CD4-positive, alpha-beta T cell treated with Interleukin-12 subunit alpha and Interleukin-12 subunit beta, for 1 hour (primary cell): ENCODE measurements around the gene ELMO3.

Experiments used
- DNase-seq: peaks from one replicate; pipeline ENCODE4 v3.0.0-alpha.2; 2020

The ELMO3 gene

GRCh38 chr16:67226804-67227566 lies 28.1 kb downstream of the ELMO3 start, which contains the start of gene TMEM208:
Gene TMEM208, plus strand, starts transcription at chr16:67227130. Its CDS starts 89 bp downstream, at chr16:67227219.
- peak; percentile 98 for DNase-seq

GRCh38 chr16:67227567-67227921 lies 28.6 kb downstream of the ELMO3 start:
- no peak for DNase-seq

GRCh38 chr16:67228034-67228785 lies 29.3 kb downstream of the ELMO3 start:
- DNase-seq, result no peak

GRCh38 chr16:67228905-67229304 lies 30.0 kb downstream of the ELMO3 start:
- DNase-seq, result no peak

GRCh38 chr16:67229906-67230808 lies 31.2 kb downstream of the ELMO3 start:
- DNase-seq, result no peak

- DNase-seq, result no peak
Measured at GRCh38 chr16:67230809-67231660, 32.1 kb downstream of the ELMO3 start.

- DNase-seq, result no peak
Measured at GRCh38 chr16:67233596-67233995, 34.7 kb downstream of the ELMO3 start.

- DNase-seq, result no peak
Measured at GRCh38 chr16:67234180-67234597, 35.3 kb downstream of the ELMO3 start.

- peak; percentile 78 for DNase-seq
Measured at GRCh38 chr16:67235816-67236562, 37.1 kb downstream of the ELMO3 start.

- peak; percentile 87 for DNase-seq
Measured at GRCh38 chr16:67236563-67237395, 37.8 kb downstream of the ELMO3 start.

GRCh38 chr16:67237396-67238277 lies 38.7 kb downstream of the ELMO3 start:
- DNase-seq, result no peak

GRCh38 chr16:67238278-67238575 lies 39.3 kb downstream of the ELMO3 start:
- DNase-seq, result no peak

GRCh38 chr16:67238806-67239470 lies 40.0 kb downstream of the ELMO3 start:
- no peak for DNase-seq

GRCh38 chr16:67240506-67240905 lies 41.6 kb downstream of the ELMO3 start:
- no peak for DNase-seq

GRCh38 chr16:67241008-67241900 lies 42.3 kb downstream of the ELMO3 start:
- DNase-seq, result no peak

- DNase-seq, result no peak
Measured at GRCh38 chr16:67242138-67242730, 43.3 kb downstream of the ELMO3 start.

- DNase-seq, result no peak
Measured at GRCh38 chr16:67243481-67243880, 44.5 kb downstream of the ELMO3 start.
